ENCODE data around the gene APOC3.

APOC3 gene

DNA sequence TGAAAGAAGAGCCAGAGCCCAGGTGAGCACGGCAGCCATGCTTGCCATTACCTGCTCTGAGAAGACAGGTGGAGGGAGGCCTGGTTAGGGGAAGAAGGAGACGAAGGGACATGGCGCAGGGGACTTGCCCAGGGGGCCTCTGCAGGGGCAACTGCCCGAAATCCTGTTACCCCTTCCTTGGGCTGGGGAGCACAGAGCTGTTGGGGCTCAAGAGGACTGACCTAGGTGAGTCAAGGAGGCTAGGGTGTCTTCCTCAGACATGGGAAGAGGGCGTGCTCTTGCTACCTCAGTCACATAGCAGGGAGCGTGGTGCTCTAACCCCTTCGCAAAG lies 37.9 kb upstream of the APOC3 start, which contains the start of gene APOA5:
APOA5 (minus strand) TSS at position 67 of the 331 bp plus-strand sequence; CDS start at position 48, 19 bp downstream.
- DNase-seq, result no peak
- Histone ChIP-seq H3K36me3 (replicated peaks) (no peaks in the 10 kb centered on the region), H3K27me3 (replicated peaks) (no peaks in the 10 kb centered on the region), H3K4me3 (ENCODE audit: low read depth, low read length) (peak within 1 kb of the TSS; percentile 12), H3K27ac (no peak within 1 kb of the TSS)
- in situ Hi-C loops (cut with HindIII; ENCODE audit: low pct_ligation_motif_present, low sequenced_read_pairs), result no loop called here
- TF ChIP-seq, protein P1, sequence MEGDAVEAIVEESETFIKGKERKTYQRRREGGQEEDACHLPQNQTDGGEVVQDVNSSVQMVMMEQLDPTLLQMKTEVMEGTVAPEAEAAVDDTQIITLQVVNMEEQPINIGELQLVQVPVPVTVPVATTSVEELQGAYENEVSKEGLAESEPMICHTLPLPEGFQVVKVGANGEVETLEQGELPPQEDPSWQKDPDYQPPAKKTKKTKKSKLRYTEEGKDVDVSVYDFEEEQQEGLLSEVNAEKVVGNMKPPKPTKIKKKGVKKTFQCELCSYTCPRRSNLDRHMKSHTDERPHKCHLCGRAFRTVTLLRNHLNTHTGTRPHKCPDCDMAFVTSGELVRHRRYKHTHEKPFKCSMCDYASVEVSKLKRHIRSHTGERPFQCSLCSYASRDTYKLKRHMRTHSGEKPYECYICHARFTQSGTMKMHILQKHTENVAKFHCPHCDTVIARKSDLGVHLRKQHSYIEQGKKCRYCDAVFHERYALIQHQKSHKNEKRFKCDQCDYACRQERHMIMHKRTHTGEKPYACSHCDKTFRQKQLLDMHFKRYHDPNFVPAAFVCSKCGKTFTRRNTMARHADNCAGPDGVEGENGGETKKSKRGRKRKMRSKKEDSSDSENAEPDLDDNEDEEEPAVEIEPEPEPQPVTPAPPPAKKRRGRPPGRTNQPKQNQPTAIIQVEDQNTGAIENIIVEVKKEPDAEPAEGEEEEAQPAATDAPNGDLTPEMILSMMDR (IDR thresholded peaks at IDR 0.05; ENCODE audit: low read depth, low read length, missing control alignments), result no peak

DNA sequence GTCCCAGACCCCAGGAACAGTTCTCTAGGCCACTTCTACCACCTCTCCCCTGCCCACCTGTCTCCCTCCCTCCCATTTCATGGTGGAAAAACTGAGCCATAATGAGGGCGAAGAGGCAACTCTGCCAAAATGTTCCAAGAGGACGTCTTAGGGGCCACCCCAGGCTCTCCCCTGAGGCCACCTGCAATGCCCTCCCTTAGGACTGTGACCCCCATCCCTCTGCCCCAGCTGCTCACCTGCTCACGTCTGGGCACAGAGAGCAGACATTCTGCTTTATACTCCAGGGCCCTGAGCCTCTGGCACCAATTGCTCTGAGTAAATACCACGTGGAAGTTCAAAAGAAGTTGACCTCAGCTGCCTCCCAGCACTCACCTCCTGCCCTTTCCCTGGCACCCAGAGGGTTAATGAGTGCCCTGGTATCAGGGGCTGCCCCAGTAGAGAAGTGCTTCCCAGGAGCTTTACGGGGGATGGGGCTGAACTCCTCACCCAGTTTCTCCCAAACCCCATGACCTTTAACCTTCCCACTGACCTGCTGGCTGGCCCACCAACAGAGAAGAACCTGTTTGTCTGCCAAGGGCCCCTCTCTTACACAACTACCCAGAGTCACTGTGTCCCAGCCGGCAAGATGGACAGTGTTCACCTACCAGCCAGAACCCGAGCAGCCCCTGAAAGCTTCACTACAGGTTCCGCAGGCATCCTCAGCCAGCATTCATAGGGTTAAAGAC lies 37.4 kb upstream of the APOC3 start:
- no peak for DNase-seq
- Histone ChIP-seq H3K27ac (no peak overlapping the region), H3K4me3 (ENCODE audit: low read depth, low read length) (no peak overlapping the region), H3K27me3 (replicated peaks) (no peaks in the 10 kb centered on the region), H3K36me3 (replicated peaks) (no peaks in the 10 kb centered on the region)
- TF ChIP-seq, protein P1 (IDR thresholded peaks at IDR 0.05; ENCODE audit: low read depth, low read length, missing control alignments), result no peak
- in situ Hi-C loops (cut with HindIII; ENCODE audit: low pct_ligation_motif_present, low sequenced_read_pairs), result no loop called here

DNA sequence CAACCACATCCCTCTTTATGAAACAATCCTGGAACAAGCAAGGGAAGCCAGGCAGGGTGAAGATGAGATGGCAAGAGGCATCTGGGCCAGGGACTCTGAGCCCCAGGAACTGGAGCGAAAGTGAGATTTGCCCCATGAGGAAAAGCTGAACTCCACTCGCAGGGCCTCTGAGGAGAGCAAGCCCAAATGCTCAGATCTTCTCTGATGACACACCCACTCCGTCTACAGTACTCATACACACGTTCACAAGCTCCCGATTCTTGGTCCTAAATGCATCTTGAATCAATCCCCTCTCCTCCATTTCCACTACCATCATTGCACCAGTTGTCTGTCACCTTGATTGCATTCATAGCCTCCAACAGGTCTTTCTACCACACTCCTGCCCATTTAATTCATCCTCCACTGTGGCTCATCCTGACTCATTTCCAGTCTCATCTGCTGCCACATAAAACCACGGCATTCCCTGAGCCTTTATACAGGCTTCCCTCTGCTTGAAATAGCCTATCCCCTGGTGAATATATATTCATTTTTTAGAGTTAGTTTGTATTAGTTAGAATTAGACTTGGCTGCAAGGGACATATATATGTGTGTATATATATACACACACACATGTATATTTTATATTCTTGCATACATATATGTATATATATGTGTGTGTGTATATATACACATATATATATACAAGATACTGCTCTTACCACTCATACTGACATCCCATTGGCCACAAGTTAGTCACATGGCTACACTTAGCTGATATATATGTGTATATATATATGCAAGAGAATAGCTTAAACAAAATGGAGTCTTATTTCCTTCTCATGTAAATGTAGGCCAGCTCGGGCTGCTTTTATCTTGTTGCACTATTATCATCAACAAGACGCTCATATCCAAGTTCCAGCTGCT lies 36.6 kb upstream of the APOC3 start:
- no peaks in the 10 kb centered on the region for H3K27me3 ChIP-seq (replicated peaks)
- no peaks in the 10 kb centered on the region for H3K36me3 ChIP-seq (replicated peaks)
- in situ Hi-C loops (cut with HindIII; ENCODE audit: low pct_ligation_motif_present, low sequenced_read_pairs), result no loop called here
- no peak overlapping the region for H3K4me3 ChIP-seq (ENCODE audit: low read depth, low read length)
- TF ChIP-seq, protein P1 (IDR thresholded peaks at IDR 0.05; ENCODE audit: low read depth, low read length, missing control alignments), result no peak
- peak; percentile 60 for DNase-seq
- H3K27ac ChIP-seq, result no peak overlapping the region

DNA sequence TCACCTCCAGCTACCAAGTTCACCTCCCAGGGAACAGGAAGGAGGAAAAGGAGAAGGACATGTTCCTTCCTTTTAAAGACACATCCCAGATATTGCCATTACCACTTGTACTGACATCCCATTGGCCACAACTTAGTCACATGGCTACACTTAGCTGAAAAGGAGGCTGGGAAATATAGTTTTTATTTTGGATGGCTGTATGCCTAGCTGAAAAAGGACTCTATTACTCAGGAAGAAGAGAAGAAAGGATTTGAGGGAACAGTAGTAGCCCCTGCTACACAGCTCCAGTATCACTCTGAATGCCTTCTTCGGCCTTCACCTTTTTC lies 36.0 kb upstream of the APOC3 start:
- Histone ChIP-seq H3K27me3 (replicated peaks) (no peaks in the 10 kb centered on the region), H3K36me3 (replicated peaks) (no peaks in the 10 kb centered on the region), H3K4me3 (ENCODE audit: low read depth, low read length) (no peak overlapping the region), H3K27ac (no peak overlapping the region)
- in situ Hi-C loops (cut with HindIII; ENCODE audit: low pct_ligation_motif_present, low sequenced_read_pairs), result no loop called here
- no peak for DNase-seq
- TF ChIP-seq, protein P1 (IDR thresholded peaks at IDR 0.05; ENCODE audit: low read depth, low read length, missing control alignments), result no peak

DNA sequence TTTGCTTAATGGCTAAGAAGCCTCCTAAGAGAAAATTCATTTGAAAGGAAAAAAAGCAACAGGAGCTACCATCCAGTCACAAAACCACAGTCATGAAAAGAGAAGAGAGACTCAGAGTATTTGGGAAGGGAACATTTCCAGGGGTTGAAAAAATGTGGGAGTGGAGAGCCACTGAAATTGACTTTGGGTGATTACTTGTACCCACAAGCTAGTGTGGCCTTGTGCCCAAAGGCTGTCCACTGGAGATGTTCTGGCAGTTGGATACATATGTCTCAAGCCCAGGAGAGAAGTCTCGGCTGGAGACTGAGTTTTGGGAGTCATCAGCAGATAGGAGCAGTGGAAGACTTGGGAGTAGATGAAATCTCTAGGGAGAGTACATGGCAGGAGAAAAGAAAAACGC lies 34.9 kb upstream of the APOC3 start:
- Histone ChIP-seq H3K36me3 (replicated peaks) (no peaks in the 10 kb centered on the region), H3K27ac (no peak overlapping the region), H3K27me3 (replicated peaks) (no peaks in the 10 kb centered on the region), H3K4me3 (ENCODE audit: low read depth, low read length) (no peak overlapping the region)
- TF ChIP-seq, protein P1 (IDR thresholded peaks at IDR 0.05; ENCODE audit: low read depth, low read length, missing control alignments), result no peak
- no peak for DNase-seq
- in situ Hi-C loops (cut with HindIII; ENCODE audit: low pct_ligation_motif_present, low sequenced_read_pairs), result no loop called here

Measured in brain microvascular endothelial cell (primary cell).